Nephron progenitor cell (in vitro differentiated cells): ENCODE data around the gene NTF3.
A peak's percentile ranks its signal among the peaks of the same experiment; 100 is the strongest.

ENCODE experiments used
- DNase-seq: peaks from one replicate; pipeline ENCODE4 v3.0.0; 2021
- H3K27ac Mint-ChIP-seq: 2 replicates; pipeline ENCODE4 v1.8.0; 2021; ENCODE audit warnings: mild to moderate bottlenecking, moderate library complexity, mixed read lengths
- H3K27me3 Mint-ChIP-seq: 2 replicates; pipeline ENCODE4 v1.8.0; 2021; ENCODE audit warnings: mild to moderate bottlenecking, low read depth, mixed read lengths; ENCODE audit not compliant: poor library complexity
- H3K36me3 Mint-ChIP-seq: 2 replicates; pipeline ENCODE4 v1.8.0; 2021; ENCODE audit warnings: low read depth, mixed read lengths
- H3K4me1 Mint-ChIP-seq: 2 replicates; pipeline ENCODE4 v1.8.0; 2021; ENCODE audit warnings: mixed read lengths
- H3K4me3 Mint-ChIP-seq: 2 replicates; pipeline ENCODE4 v1.8.0; 2021; ENCODE audit warnings: mild to moderate bottlenecking, moderate library complexity, mixed read lengths
- H3K9me3 Mint-ChIP-seq: 2 replicates; pipeline ENCODE4 v1.8.0; 2021; ENCODE audit warnings: mild to moderate bottlenecking, moderate library complexity, mixed read lengths
- CTCF ChIP-seq: fragments of 200-600 bp; sonication (generic); IDR thresholded peaks from 2 replicates; pipeline ENCODE4 v1.5.0; 2021; ENCODE audit warnings: antibody characterized with exemption

The NTF3 gene

GRCh38 chr12:5392961-5393360, 38.9 kb upstream of the NTF3 start:
- H3K27me3 Mint-ChIP-seq: peaks cover 50% of the 10 kb centered on the region

GRCh38 chr12:5395443-5396271, 36.3 kb upstream of the NTF3 start:
- DNase-seq: peak; percentile 58
- peaks cover 59% of the 10 kb centered on the region for H3K27me3 Mint-ChIP-seq
- H3K4me3 Mint-ChIP-seq: no peak overlapping the region
- no peaks in the 10 kb centered on the region for H3K36me3 Mint-ChIP-seq
- H3K9me3 Mint-ChIP-seq: no peaks in the 10 kb centered on the region
- peak overlapping the region; percentile 65 for H3K27ac Mint-ChIP-seq
- H3K4me1 Mint-ChIP-seq: peaks cover 23% of the 10 kb centered on the region
- no peak for TF ChIP-seq CTCF

More at GRCh38 chr12:5392961-5393360, 38.9 kb upstream of the NTF3 start:
- Mint-ChIP-seq H3K27ac (no peak overlapping the region), H3K4me3 (no peak overlapping the region), H3K4me1 (peaks cover 23% of the 10 kb centered on the region), H3K9me3 (no peaks in the 10 kb centered on the region), H3K36me3 (no peaks in the 10 kb centered on the region)
- no peak for DNase-seq
- TF ChIP-seq CTCF: no peak

GRCh38 chr12:5396541-5396940, 35.4 kb upstream of the NTF3 start:
- Mint-ChIP-seq H3K4me1 (peaks cover 20% of the 10 kb centered on the region), H3K27ac (no peak overlapping the region), H3K36me3 (no peaks in the 10 kb centered on the region), H3K27me3 (peaks cover 63% of the 10 kb centered on the region), H3K4me3 (no peak overlapping the region), H3K9me3 (no peaks in the 10 kb centered on the region)
- DNase-seq: no peak
- no peak for TF ChIP-seq CTCF

GRCh38 chr12:5399266-5399665, 32.6 kb upstream of the NTF3 start:
- Mint-ChIP-seq H3K27me3 (peaks cover 74% of the 10 kb centered on the region), H3K9me3 (no peaks in the 10 kb centered on the region), H3K36me3 (no peaks in the 10 kb centered on the region), H3K4me3 (no peak overlapping the region), H3K4me1 (peaks cover 17% of the 10 kb centered on the region), H3K27ac (no peak overlapping the region)
- DNase-seq: no peak
- no peak for TF ChIP-seq CTCF

- Mint-ChIP-seq H3K9me3 (no peaks in the 10 kb centered on the region), H3K27ac (no peak overlapping the region), H3K27me3 (peaks cover 77% of the 10 kb centered on the region), H3K4me3 (no peak overlapping the region), H3K4me1 (peaks cover 18% of the 10 kb centered on the region), H3K36me3 (no peaks in the 10 kb centered on the region)
- TF ChIP-seq CTCF: no peak
- no peak for DNase-seq
Observed at GRCh38 chr12:5402009-5402935, 29.6 kb upstream of the NTF3 start.
